Liver (tissue), 9 donors: ENCODE results near the gene MOK. TPM values are rescaled to one million over a fixed set of nuclear protein-coding genes. Genes with fewer than 3 reads are reported as not detected.

Experiments
- DNase-seq: peaks from one replicate; pipeline ENCODE4 v3.0.0-alpha.2; 2017; ENCODE audit warnings: low spot score
- H3K27ac ChIP-seq, 2 donors: one replicate each; pipeline ENCODE4 v1.7.0; 2013; ENCODE audit warnings: inconsistent platforms in 2 of 2, low read length in 2 of 2, control low read depth in 1 of 2, low read depth in 1 of 2, mild to moderate bottlenecking in 1 of 2
- H3K27me3 ChIP-seq, 4 donors: one replicate each; pipeline versions ENCODE4 v1.6.1 to v1.7.0; 2013; ENCODE audit warnings: low read length in 3 of 4, inconsistent platforms in 1 of 4, mild to moderate bottlenecking in 1 of 4, moderate library complexity in 1 of 4; ENCODE audit not compliant: control insufficient read depth in 4 of 4, insufficient read depth in 4 of 4
- H3K36me3 ChIP-seq, 4 donors: one replicate each; pipeline versions ENCODE4 v1.6.1 to v1.7.0; 2013; ENCODE audit warnings: low read length in 3 of 4, mild to moderate bottlenecking in 3 of 4, low read depth in 1 of 4, moderate library complexity in 1 of 4; ENCODE audit not compliant: control insufficient read depth in 4 of 4, insufficient read depth in 3 of 4
- H3K4me1 ChIP-seq, 4 donors: one replicate each; pipeline versions ENCODE4 v1.6.1 to v1.7.0; 2013; ENCODE audit warnings: low read length in 3 of 4, mild to moderate bottlenecking in 3 of 4, moderate library complexity in 1 of 4; ENCODE audit not compliant: control insufficient read depth in 4 of 4, insufficient read depth in 4 of 4
- H3K4me3 ChIP-seq, 3 donors: one replicate each; pipeline versions ENCODE4 v1.6.1 to v1.7.0; 2013; ENCODE audit warnings: low read length in 3 of 3, control low read depth in 1 of 3, low read depth in 1 of 3, mild to moderate bottlenecking in 1 of 3
- H3K9ac ChIP-seq, 2 donors: one replicate each; pipeline ENCODE4 v1.7.0; 2013; ENCODE audit warnings: low read length in 2 of 2, mild to moderate bottlenecking in 2 of 2, moderate library complexity in 2 of 2, control low read depth in 1 of 2, low read depth in 1 of 2
- H3K9me3 ChIP-seq, 4 donors: one replicate each; pipeline versions ENCODE4 v1.6.1 to v1.7.0; 2013; ENCODE audit warnings: low read length in 3 of 4; ENCODE audit not compliant: control insufficient read depth in 4 of 4
- EGR1 ChIP-seq, 2 donors: IDR thresholded peaks; 2 replicates each; pipeline ENCODE4 v1.6.1; 2016 to 2018; ENCODE audit warnings: antibody characterized with exemption in 2 of 2, low read depth in 2 of 2
- FOXA1 ChIP-seq: IDR thresholded peaks from 2 replicates; pipeline ENCODE4 v1.6.1; 2016; ENCODE audit warnings: antibody characterized with exemption
- FOXA2 ChIP-seq: IDR thresholded peaks from 2 replicates; pipeline ENCODE4 v1.6.1; 2016; ENCODE audit warnings: antibody characterized with exemption
- GABPA ChIP-seq, 2 donors: IDR thresholded peaks in 1 of 2; conservative IDR thresholded peaks in 1 of 2; 2 replicates each; pipeline ENCODE4 v1.6.1; 2016; ENCODE audit warnings: antibody characterized with exemption in 2 of 2, mild to moderate bottlenecking in 1 of 2, moderate library complexity in 1 of 2
- HNF4A ChIP-seq, 2 donors: conservative IDR thresholded peaks; 2 replicates each; pipeline ENCODE4 v1.6.1; 2016; ENCODE audit warnings: antibody characterized with exemption in 2 of 2, mild to moderate bottlenecking in 2 of 2
- HNF4G ChIP-seq: IDR thresholded peaks from 2 replicates; pipeline ENCODE4 v1.6.1; 2016; ENCODE audit warnings: antibody characterized with exemption
- JUND ChIP-seq, 2 donors: IDR thresholded peaks; 2 replicates each; pipeline ENCODE4 v1.6.1; 2016; ENCODE audit warnings: antibody characterized with exemption in 2 of 2
- NR2F2 ChIP-seq: IDR thresholded peaks from 2 replicates; pipeline ENCODE4 v1.6.1; 2016; ENCODE audit warnings: antibody characterized with exemption
- RAD21 ChIP-seq, 2 donors: IDR thresholded peaks; 2 replicates each; pipeline ENCODE4 v1.6.1; 2016; ENCODE audit warnings: antibody characterized with exemption in 2 of 2, mild to moderate bottlenecking in 2 of 2
- RXRA ChIP-seq, 2 donors: IDR thresholded peaks; 2 replicates each; pipeline ENCODE4 v1.6.1; 2017 to 2018; ENCODE audit warnings: antibody characterized with exemption in 2 of 2, mild to moderate bottlenecking in 1 of 2
- SP1 ChIP-seq: IDR thresholded peaks from 2 replicates; pipeline ENCODE4 v1.6.1; 2018; ENCODE audit warnings: antibody characterized with exemption, mild to moderate bottlenecking
- TAF1 ChIP-seq: conservative IDR thresholded peaks from 2 replicates; pipeline ENCODE4 v1.6.1; 2016; ENCODE audit warnings: antibody characterized with exemption, mild to moderate bottlenecking
- YY1 ChIP-seq: IDR thresholded peaks from 2 replicates; pipeline ENCODE4 v1.6.1; 2016; ENCODE audit warnings: antibody characterized with exemption, mild to moderate bottlenecking
- WGBS: extraction: QIAGEN DNeasy Blood & Tissue Kit; methylation state at CpG from one replicate; pipeline ENCODE4 v1.1.7; 2013; 5-methylcytosine and 5-hydroxymethylcytosine counted together
- polyA plus RNA-seq, 2 donors: library from polyadenylated mRNA; stranded (reverse) in 1 of 2; unstranded in 1 of 2; fragments of 200-250 nt in 1 of 2; fragments of >200 nt in 1 of 2; fragmentation: Nextera tagmentation in 1 of 2; extraction: Ambion mirVana in 1 of 2; gene quantifications; one replicate each; pipeline versions ENCODE4 v1.2.1 to v1.2.3, GENCODE V29; 2013 to 2015
- total RNA-seq, 2 donors: library from RNA; depleted of rRNA; stranded (reverse); fragments of >200 nt; gene quantifications; one replicate each; pipeline ENCODE4 v1.2.3, GENCODE V29; 2014
- TF ChIP-seq, protein P1 (sequence below): IDR thresholded peaks from 2 replicates; pipeline ENCODE4 v1.6.1; 2016; ENCODE audit warnings: antibody characterized with exemption
- TF ChIP-seq, protein P2 (sequence below): IDR thresholded peaks from 2 replicates; pipeline ENCODE4 v1.6.1; 2016; ENCODE audit warnings: antibody characterized with exemption
- TF ChIP-seq, protein P3 (sequence below): IDR thresholded peaks from 2 replicates; pipeline ENCODE4 v1.6.1; 2016; ENCODE audit warnings: antibody characterized with exemption
- TF ChIP-seq, protein P4 (sequence below): IDR thresholded peaks from 2 replicates; pipeline ENCODE4 v1.6.1; 2016; ENCODE audit warnings: antibody characterized with exemption, mild to moderate bottlenecking
- TF ChIP-seq, protein P5 (sequence below): fragments of 150-350 bp; IDR thresholded peaks from 2 replicates; pipeline ENCODE4 v1.5.1; 2017; ENCODE audit warnings: improper control_type of control experiment, low read depth, low read length; ENCODE audit not compliant: missing input control
- donor health status: healthy.
- donor health status: healthy.
- donor health status: healthy.
- donor health status: healthy.
- donor health status: healthy.

MOK gene
- total and polyA plus RNA-seq, 4 donors = 2.4 to 6.4 (median 2.9) TPM

DNA sequence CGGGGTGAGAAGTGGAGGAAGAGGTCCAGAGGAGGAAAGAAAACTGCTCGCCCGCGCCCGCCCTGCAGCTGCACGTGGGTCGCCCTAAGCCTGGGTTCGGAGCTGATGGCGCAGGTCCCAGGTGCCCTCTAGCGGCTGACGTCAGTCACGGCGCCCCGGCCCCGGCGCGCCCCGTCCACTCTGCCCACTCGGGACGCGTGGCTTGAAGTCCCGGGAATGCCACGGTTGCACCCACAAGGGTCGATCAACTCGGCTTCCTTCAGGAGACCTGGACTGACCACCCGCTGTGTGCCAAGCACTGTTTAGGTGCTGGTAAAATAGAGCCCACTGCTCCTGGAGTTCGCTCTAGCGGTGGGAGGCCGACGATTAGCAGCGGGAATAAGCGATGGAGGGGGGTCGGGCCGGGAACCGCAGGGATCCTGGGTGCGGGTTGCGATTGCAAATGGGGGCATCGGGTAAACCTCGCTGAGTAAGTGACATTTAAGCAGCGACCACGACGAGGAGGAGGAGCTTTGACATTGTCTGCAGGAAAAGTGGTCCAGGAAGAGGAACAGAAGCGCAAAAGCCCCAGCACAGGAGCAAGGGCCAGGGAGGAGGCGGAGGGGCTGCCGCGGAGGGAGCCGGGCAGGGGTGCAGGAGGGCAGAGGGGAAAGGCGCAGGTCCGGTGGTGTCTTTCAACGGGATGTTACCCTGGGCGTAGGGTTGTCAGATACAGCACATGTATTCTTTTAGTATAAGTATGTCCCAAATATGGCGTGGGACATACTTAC is 9.5 kb upstream of the MOK start:
- TF ChIP-seq, protein P1, sequence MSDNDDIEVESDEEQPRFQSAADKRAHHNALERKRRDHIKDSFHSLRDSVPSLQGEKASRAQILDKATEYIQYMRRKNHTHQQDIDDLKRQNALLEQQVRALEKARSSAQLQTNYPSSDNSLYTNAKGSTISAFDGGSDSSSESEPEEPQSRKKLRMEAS = peak; percentile 59
- TF ChIP-seq, protein P2, sequence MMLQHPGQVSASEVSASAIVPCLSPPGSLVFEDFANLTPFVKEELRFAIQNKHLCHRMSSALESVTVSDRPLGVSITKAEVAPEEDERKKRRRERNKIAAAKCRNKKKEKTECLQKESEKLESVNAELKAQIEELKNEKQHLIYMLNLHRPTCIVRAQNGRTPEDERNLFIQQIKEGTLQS = no peak
- TF ChIP-seq FOXA1 (no peak), HNF4G (no peak), RXRA (IDR thresholded peaks at IDR 0.05) (no peak), HNF4A (conservative IDR thresholded peaks at IDR 0.05) (no peak), GABPA (IDR thresholded peaks at IDR 0.05 in 1 of 2, conservative IDR thresholded peaks at IDR 0.05 in 1 of 2) (no peak), RAD21 (IDR thresholded peaks at IDR 0.05) (peak; percentile 90 to 94), JUND (IDR thresholded peaks at IDR 0.05) (no peak), TAF1 (no peak), SP1 (no peak), FOXA2 (no peak), EGR1 (IDR thresholded peaks at IDR 0.05; ENCODE audit: low read depth in 2 of 2) (no peak), YY1 (peak; percentile 44), NR2F2 (no peak)
- TF ChIP-seq, protein P3, sequence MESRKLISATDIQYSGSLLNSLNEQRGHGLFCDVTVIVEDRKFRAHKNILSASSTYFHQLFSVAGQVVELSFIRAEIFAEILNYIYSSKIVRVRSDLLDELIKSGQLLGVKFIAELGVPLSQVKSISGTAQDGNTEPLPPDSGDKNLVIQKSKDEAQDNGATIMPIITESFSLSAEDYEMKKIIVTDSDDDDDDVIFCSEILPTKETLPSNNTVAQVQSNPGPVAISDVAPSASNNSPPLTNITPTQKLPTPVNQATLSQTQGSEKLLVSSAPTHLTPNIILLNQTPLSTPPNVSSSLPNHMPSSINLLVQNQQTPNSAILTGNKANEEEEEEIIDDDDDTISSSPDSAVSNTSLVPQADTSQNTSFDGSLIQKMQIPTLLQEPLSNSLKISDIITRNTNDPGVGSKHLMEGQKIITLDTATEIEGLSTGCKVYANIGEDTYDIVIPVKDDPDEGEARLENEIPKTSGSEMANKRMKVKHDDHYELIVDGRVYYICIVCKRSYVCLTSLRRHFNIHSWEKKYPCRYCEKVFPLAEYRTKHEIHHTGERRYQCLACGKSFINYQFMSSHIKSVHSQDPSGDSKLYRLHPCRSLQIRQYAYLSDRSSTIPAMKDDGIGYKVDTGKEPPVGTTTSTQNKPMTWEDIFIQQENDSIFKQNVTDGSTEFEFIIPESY = no peak
- TF ChIP-seq, protein P4, sequence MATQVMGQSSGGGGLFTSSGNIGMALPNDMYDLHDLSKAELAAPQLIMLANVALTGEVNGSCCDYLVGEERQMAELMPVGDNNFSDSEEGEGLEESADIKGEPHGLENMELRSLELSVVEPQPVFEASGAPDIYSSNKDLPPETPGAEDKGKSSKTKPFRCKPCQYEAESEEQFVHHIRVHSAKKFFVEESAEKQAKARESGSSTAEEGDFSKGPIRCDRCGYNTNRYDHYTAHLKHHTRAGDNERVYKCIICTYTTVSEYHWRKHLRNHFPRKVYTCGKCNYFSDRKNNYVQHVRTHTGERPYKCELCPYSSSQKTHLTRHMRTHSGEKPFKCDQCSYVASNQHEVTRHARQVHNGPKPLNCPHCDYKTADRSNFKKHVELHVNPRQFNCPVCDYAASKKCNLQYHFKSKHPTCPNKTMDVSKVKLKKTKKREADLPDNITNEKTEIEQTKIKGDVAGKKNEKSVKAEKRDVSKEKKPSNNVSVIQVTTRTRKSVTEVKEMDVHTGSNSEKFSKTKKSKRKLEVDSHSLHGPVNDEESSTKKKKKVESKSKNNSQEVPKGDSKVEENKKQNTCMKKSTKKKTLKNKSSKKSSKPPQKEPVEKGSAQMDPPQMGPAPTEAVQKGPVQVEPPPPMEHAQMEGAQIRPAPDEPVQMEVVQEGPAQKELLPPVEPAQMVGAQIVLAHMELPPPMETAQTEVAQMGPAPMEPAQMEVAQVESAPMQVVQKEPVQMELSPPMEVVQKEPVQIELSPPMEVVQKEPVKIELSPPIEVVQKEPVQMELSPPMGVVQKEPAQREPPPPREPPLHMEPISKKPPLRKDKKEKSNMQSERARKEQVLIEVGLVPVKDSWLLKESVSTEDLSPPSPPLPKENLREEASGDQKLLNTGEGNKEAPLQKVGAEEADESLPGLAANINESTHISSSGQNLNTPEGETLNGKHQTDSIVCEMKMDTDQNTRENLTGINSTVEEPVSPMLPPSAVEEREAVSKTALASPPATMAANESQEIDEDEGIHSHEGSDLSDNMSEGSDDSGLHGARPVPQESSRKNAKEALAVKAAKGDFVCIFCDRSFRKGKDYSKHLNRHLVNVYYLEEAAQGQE = no peak
- TF ChIP-seq, protein P5, sequence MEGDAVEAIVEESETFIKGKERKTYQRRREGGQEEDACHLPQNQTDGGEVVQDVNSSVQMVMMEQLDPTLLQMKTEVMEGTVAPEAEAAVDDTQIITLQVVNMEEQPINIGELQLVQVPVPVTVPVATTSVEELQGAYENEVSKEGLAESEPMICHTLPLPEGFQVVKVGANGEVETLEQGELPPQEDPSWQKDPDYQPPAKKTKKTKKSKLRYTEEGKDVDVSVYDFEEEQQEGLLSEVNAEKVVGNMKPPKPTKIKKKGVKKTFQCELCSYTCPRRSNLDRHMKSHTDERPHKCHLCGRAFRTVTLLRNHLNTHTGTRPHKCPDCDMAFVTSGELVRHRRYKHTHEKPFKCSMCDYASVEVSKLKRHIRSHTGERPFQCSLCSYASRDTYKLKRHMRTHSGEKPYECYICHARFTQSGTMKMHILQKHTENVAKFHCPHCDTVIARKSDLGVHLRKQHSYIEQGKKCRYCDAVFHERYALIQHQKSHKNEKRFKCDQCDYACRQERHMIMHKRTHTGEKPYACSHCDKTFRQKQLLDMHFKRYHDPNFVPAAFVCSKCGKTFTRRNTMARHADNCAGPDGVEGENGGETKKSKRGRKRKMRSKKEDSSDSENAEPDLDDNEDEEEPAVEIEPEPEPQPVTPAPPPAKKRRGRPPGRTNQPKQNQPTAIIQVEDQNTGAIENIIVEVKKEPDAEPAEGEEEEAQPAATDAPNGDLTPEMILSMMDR = peak; percentile 88
- Histone ChIP-seq H3K9ac (peak overlapping the region; percentile 56 to 85), H3K27ac (no peak overlapping the region), H3K4me1 (peaks cover 5 to 38% (median 25%) of the 10 kb centered on the region in 4 donors), H3K4me3 (peak overlapping the region; percentile 53 to 61 (median 58)), H3K9me3 (no peaks in the 10 kb centered on the region), H3K36me3 (no peaks in the 10 kb centered on the region), H3K27me3 (no peaks in the 10 kb centered on the region)
- DNase-seq = peak; percentile 89
- 8% methylated on average over 52 of the region's 52 CpGs for WGBS
